Glomerular visceral epithelial cell (primary cell): Measurements from ENCODE around the gene VNN1.

Experiments
- DNase-seq: peaks from one replicate; pipeline ENCODE4 v3.0.0-alpha.2; 2016; ENCODE audit errors: extremely low spot score

VNN1 gene, protein sequence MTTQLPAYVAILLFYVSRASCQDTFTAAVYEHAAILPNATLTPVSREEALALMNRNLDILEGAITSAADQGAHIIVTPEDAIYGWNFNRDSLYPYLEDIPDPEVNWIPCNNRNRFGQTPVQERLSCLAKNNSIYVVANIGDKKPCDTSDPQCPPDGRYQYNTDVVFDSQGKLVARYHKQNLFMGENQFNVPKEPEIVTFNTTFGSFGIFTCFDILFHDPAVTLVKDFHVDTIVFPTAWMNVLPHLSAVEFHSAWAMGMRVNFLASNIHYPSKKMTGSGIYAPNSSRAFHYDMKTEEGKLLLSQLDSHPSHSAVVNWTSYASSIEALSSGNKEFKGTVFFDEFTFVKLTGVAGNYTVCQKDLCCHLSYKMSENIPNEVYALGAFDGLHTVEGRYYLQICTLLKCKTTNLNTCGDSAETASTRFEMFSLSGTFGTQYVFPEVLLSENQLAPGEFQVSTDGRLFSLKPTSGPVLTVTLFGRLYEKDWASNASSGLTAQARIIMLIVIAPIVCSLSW

DNA sequence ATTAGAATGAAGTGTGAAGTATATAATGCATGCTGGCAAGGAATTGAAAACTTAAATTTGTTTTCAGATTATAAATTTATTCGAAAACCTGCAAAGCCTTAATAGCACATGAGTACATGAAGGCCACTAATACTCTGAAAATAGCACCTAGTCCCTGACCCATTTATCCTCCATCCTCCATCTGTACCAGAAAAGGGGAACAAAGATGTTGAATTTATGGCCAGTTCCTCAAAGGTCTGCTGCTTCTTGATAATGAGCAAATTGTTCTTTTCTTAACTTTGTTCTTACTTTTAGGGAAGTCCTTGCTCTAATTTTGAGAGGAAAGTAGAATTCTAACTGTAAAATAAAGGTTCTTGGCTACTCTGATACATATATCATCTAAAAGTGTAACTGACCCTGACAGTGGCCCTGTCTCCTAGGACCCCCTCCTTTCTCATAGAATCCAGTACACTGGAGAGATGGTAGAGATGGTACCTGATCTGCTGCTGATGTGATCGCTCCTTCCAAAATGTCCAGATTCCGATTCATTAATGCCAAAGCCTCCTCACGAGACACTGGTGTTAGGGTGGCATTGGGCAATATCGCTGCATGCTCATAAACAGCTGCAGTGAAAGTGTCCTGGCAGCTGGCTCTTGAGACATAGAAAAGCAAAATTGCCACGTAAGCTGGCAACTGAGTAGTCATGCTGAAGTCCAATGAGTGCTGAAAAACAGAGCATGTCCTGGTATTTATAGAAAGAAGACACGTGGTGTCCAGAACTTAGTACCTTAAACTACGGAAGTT lies at the start of gene VNN1:
Gene VNN1 (minus strand): TSS at position 704 of the 783 bp plus-strand sequence. CDS start 20 bp downstream, at position 684.
- no peak for DNase-seq

DNA sequence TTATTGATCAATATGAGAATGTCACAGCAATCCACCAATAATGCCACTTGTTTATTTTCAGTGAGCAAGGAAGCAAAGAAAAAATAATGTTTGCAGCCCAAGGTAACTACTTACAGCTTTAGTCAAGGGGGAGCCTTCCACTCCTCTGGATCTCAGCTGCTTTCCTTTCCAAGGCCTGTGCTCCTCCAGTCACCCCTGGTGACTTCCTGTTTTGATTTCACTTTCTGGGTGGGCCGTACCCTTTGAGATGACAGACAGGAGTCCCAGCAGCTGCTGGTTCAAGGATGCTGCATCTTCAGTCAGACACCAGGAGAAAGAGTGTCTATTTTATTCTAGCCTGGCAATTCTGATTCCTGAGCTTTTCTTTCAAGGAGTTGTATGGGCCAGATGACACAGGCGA lies 49.4 kb upstream of the VNN1 start:
- DNase-seq, result peak; percentile 13

DNA sequence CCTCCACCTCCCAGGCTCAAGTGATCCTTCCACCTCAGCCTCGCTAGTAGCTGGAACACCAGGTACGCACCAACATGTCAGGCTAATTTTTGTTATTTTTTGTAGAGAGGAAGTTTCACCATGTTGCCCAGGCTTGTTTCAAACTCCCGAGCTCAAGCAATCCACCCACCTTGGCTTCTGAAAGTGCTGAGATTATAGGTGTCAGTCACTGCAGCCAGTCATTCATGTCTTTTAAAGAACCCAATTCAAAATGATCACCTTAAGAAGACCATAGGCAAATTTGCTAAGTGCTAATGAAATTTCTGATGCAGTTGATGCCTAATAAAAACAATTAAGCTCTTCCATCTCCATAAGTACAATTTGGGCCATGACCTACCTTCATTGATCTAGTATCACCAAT lies 46.4 kb upstream of the VNN1 start:
- no peak for DNase-seq

DNA sequence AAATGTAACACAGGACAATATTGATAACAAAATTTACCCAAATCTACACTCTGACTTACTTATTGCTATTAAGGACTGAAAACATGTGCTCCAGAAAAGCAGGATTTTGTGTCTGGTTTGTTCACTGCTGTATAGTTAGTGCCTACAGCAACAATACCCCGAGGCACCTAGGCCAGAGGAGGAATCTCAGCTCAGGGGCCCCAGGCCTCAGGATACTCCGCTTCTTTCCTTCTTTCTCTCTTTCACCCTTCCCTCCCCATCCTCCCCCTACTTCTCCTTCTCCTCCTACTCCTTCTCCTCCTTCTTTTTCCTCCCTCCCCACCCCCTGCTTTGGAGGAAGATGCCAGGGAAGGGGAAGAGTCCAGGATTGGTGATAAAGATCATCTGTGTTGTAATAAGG lies 44.8 kb upstream of the VNN1 start:
- DNase-seq, result no peak

DNA sequence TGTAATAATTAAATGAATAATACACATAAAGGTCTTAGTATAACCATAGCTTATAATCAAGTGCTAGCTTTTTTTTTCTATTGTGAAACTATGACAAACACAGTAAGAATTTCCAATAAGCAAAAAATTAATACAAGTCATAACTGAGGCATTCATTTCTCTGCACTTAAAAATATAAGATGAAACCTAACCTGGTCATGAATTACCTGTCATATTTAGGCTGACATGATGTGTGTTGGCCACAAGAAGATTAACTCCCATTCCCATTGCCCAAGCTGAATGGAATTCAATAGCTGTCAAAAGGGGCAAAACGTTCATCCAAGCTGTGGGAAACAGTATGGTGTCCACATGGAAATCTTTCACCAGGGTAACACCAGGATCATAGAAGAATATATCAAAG lies 38.4 kb upstream of the VNN1 start:
- no peak for DNase-seq

DNA sequence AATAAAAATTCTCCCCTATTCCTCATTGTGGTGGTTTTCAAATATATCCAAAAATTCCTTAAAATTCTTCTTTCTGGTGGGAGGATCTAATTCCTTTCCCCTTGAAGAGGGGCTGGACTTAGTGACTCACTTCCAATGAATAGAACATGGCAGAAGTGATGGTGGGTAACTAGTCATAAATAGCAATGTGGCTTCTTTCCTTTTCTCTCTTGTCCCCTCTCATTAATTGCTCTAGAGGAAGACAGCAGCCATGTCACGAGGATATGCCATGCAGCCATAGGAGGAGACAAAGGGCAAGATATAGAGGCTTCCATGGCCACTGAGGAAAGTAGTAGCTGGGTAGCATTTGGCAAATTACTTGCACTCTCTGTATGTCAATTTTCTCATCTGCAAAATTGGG lies 38.0 kb upstream of the VNN1 start:
- DNase-seq, result no peak

DNA sequence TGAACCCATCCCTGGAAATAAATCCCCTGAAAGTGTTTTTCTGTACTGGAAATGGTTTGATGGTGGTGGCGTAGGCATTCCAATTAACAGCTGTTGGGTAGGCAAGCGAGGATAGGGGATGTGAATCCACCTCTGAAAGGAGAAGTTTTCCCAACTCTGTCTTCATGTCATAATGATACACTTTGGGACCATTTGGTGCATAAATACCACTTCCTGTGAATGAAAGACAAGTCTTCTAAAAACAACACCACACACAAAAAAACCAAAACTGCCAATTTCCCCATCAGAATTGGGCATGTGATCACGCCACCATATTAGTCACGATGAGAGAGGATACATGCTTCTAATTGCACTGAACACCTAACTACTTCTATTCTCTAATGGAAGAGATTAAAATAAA lies 37.5 kb upstream of the VNN1 start:
- no peak for DNase-seq

DNA sequence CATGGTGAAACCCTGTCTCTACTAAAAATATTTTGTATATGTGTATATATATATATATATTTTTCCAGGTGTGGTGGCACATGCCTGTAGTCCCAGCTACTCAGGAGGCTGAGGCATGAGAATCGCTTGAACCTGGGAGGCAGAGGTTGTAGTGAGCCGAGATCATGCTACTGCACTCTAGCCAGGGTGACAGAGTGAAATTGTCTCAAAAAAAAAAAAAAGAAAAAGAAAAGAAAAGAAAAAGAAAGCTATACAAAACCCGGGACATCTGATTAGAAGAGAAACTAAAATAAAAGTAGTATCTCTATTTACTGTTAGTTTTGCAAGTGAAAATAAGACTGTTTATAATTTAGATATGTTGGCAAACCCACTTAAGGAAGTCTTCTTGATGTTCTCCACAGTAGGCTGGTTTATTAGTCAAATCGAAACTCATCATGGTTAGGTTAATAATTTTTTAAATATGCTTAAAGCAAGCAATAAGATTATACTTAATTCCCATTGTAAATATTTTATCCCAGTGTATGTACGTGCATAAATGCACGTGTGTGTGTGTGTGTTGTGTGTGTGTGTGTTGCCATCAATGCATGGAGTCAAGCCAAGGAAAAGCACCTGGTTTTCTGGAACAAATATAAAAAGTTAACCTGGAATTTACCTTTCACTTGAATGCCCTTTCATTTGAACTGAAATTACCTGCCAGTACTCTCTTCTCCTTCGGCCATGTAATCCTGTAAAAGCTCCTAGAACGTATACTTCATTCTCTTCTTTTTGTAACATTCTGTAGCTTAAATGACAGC lies 36.8 kb upstream of the VNN1 start:
- no peak for DNase-seq

DNA sequence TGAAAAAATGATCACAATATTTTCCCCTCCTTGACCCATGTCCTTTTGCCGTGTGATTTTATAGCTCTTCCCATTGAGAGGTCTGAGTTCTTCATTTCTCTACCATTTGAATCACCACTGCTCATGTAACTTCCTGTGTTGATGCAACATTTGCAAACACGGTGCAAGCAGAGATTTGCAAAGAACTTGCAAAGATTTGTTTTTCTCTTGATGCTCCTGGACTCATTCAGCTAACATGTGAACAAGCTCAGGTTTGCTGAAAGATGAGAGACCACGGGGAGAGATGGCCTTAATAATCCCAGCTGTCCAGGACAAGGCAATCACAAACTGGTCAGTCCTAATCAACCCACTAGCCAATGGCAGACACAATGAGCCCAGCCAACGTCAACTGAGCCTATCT lies 35.3 kb upstream of the VNN1 start:
- no peak for DNase-seq

DNA sequence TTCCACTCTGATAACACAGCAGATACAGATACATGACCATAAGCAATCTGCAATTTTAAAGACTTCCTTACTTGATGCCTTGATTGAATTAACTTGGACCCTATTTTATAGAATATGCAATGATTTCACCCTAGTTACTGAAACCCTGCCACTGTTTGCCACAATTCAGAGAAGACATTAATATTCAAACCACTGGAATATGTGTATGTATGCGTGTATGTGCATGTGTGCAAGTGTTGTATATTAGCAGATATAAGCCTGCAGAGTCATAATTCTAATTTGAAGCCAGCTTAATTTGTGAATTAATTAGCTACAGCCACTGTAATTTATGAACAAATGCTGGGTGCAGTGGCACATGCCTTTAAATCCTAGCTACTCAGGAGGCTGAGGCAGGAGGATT lies 34.6 kb upstream of the VNN1 start:
- no peak for DNase-seq

DNA sequence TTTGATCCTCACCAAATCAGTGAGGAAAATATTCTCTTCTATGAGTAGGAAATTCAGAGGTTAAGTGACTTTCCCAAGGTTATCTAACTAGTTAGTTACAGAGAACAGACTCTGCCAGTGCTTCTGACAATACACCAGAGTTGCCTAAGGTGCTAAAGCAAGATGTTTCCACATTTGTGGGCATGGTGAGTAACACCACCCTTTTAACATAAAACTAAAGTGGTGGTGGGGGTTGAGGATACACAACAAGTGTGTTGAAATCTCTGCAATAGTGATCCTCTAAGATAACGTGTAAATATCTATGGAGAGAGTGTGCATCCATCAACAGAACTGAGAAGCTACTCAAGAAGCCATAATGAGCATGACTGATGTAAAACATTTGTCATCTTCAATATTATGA lies 32.2 kb upstream of the VNN1 start:
- DNase-seq, result no peak

DNA sequence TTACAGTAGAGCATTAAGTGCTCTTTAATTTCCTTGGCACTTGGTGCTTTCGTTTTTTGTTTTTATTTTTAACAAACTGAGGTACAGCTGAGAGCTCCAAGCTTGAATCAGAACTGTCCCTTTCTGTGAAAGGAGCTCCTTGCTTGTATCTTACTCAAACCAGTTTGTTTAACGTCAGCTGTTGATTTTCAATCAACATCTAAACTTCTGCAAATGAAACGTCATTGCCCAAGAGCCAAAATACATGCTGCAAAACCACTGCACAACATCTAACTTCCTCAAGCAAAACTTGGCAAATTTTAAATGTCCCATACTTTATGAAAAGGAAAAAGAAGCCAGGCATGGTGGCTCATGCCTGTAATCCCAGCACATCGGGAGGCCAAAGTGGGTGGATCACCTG lies 28.6 kb upstream of the VNN1 start:
- DNase-seq, result no peak

DNA sequence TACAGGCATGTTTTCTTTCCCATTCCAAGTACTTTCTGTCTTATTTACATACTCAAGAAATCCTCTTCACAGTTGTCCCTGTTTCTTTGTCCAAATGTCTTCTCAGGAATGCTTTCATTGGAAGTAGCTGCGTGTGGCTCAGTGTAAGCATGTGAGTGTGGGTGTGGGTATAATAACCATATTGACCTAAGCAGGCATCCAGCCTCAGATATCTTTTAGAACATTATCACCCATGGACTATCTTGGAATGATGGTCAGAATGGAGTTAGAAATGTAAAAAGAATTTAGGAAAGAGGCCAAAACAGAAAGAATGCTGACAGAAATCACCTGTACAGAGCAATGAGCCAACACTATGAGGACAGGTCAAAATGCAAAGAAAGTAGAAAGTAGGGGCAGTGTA lies 27.4 kb upstream of the VNN1 start:
- no peak for DNase-seq

DNA sequence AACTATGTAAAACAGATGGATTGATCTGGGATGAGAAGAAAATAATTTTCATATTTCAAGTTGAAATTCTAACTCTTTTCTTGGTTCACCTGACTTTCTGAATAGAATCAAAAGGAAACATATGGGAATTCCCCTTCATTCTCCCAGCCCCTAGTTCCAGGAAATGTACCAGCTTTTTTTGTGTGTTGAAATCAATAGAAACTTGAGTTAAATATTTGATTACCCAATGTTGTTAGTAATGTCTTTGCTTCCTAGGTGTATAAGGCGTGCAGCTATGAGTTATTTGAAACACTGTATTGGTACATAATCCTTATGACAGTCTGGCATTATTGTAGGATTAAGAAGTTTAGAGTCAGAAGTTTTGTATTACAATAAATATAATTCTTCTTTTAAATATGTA lies 22.4 kb upstream of the VNN1 start:
- DNase-seq, result peak; percentile 32

DNA sequence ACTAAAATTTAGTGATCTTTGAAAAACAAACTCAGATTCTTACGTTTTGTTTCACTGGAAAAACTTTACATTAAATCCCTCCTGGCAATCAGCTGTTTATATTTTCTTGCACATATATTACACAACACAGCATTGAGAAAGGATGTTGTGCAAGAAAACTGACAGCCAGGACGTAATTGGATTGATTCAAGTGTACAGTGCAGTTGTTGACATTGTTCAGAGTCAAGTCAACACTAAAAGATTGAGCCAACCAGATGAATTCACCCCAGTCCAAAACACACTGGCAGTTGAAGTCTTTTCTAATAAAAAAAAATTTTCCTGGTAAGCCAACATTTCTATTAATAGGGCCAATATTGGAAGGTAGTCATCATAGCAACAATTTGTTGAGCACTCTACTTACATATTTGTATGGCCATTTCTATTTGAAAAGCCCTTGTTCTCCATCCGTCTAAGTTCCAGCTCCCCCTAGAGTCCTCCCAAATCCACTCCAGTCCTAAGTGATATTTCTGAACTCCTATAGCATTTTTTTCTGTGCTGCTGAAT lies 20.9 kb upstream of the VNN1 start:
- DNase-seq, result no peak

DNA sequence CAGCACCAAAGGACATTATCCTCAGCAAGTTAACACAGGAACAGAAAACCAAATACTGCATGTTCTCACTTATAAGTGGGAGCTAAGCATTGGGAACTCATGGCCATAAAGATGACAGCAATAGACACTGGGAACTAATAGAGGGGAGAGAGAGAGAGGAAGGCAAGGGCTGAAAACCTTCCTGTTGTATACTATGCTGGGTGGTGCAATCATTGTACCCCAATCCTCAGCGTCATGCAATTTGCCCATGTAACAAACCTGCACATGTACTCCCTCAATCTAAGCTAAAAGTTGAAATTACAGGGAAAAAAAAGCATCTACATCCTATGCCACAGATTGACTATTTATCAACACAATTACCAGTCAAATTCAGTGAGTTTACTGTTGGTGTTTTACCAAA lies 20.0 kb upstream of the VNN1 start:
- no peak for DNase-seq

DNA sequence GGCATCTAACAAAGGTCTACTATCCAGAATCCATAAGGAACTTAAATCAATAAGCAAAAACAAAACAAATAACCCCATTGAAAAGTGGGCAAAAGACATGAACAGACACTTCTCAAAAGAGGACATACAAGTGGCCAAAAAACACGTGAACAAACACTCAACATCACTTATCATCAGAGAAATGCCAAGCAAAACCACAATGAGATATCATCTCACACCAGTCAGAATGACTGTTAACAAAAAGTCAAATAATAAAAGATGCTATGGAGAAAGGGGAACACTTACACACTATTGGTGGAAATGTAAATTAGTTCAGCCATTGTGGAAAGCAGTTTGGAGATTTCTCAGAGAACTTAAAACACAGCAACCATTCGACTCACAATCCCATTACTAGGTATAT lies 19.4 kb upstream of the VNN1 start:
- DNase-seq, result no peak

DNA sequence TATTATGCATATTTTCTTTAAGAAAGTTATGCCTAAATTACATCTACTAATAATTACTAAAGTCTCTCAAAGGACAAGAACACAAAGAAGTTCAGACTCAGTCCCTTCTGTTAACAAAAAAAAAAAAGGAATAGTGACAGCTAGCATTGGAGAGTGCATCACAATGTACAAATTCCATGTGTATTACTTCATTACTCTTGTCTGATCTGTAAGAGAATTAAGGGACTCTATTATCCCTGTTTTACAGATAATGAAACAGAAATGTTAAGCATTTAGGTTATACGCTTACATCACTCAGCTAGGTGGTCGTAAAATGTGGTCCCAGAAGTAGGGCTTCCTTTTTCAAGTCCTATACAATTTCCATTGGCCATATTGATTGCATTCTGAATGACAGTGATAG lies 17.2 kb upstream of the VNN1 start:
- DNase-seq, result no peak

DNA sequence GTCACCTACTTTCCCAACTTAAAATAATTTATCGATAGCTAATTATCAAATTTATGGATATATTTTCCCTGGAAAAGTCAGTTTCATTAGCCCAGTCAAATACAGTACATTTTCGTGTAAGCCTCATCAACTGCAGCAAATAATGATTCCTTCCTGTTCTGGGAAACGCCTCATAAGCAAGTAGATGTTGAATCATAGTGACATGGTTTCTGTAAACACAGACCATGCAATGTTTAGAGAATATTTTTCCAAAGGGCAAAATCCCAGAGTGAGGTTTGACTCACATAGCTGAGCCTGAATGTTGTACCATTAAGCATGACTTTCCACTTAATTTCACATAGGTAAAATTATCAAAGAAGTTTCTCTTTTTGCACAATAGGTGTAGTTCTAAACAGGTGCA lies 16.7 kb upstream of the VNN1 start:
- DNase-seq, result peak; percentile 15

DNA sequence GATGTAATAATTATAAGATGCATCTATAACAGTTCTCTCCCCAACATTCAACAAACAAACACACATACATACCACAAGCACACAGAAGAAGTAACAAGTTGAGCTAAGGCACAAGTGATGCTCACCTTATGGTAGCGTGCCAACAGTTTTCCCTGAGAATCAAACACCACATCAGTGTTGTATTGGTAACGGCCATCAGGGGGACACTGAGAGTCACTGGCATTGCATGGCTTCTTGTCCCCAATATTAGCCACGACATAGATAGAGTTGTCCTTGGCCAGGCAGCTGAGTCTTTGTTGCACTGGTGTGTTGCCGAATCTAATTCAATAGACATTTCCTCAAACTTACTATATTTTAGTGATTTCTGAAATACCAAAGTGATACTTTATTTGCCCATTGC lies 14.8 kb upstream of the VNN1 start:
- no peak for DNase-seq

DNA sequence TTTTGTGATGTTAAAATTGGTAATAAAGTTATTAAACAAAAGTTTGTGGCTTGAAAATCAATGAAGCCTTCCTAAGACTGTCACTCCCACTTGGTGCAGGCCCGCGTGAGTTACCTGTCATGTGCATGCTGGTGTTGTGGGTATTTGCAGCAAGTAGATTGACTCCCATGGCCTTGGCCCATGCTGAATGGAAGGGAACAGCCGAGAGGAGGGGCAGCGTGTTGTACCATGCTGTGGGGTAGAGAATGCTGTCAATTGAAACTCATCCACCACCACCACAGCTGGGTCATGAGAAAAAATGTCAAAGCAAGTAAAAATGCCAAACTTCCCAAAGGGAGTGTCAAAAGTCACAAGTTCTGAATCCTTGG lies 12.7 kb upstream of the VNN1 start:
- DNase-seq, result no peak

DNA sequence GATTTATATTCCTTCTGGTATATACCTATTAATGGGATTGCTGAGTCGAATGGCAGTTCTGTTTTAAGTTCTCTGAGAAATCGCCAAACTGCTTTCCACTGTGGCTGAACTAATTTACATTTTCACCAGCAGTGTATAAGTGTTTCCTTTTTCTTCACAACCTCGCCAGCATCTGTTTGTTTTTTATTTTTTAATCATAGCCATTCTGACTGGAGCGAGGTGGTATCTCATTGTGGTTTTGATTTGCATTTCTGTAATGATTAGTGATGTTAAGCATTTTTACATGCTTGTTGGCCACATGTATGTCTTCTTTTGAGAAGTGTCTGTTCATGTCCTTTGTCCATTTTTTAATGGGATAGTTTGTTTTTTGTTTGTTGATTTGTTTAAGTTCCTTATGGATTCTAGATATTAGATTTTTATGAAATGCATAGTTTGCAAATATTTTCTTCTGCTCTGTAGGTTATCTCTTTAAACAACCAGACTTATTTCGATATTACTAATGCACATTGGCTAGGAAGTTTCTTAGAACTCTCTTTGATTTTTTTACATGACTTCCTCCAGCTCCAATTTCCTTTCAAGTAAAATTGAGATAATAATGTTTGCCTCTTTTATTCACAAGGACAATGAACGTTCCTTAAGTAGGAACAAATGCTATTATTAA lies 12.2 kb upstream of the VNN1 start:
- no peak for DNase-seq
